UCSD-AML1 (cell line): Measurements from ENCODE around the gene SLC35A5.

ENCODE experiments used
- DNase-seq: peaks from one replicate; lab custom pipeline; 2025; ENCODE audit not compliant: unreplicated experiment; lab: John Stamatoyannopoulos, UW

Gene SLC35A5

GRCh38 chr3:112569265-112569664, 7.4 kb downstream of the SLC35A5 start:
- no peak for DNase-seq

- DNase-seq: no peak
Observed at GRCh38 chr3:112572701-112573100, 10.9 kb downstream of the SLC35A5 start.

GRCh38 chr3:112579232-112579631, 17.4 kb downstream of the SLC35A5 start:
- no peak for DNase-seq

- no peak for DNase-seq
Observed at GRCh38 chr3:112579697-112580096, 17.9 kb downstream of the SLC35A5 start.

- no peak for DNase-seq
Observed at GRCh38 chr3:112582244-112582874, 20.5 kb downstream of the SLC35A5 start.

- no peak for DNase-seq
Observed at GRCh38 chr3:112583105-112583504, 21.3 kb downstream of the SLC35A5 start.

- no peak for DNase-seq
Observed at GRCh38 chr3:112585782-112586181, 23.9 kb downstream of the SLC35A5 start.

GRCh38 chr3:112587336-112587735, 25.5 kb downstream of the SLC35A5 start:
- DNase-seq: no peak

- DNase-seq: no peak
Observed at GRCh38 chr3:112593258-112593657, 31.4 kb downstream of the SLC35A5 start.

- no peak for DNase-seq
Observed at GRCh38 chr3:112594856-112595255, 33.0 kb downstream of the SLC35A5 start.

- DNase-seq: no peak
Observed at GRCh38 chr3:112597945-112598344, 36.1 kb downstream of the SLC35A5 start.

- DNase-seq: no peak
Observed at GRCh38 chr3:112598731-112599130, 36.9 kb downstream of the SLC35A5 start.

GRCh38 chr3:112602217-112602838, 40.5 kb downstream of the SLC35A5 start:
- DNase-seq: no peak

GRCh38 chr3:112604536-112604935, 42.7 kb downstream of the SLC35A5 start:
- no peak for DNase-seq

GRCh38 chr3:112605285-112605684, 43.4 kb downstream of the SLC35A5 start:
- DNase-seq: no peak

- no peak for DNase-seq
Observed at GRCh38 chr3:112606098-112606497, 44.3 kb downstream of the SLC35A5 start.

GRCh38 chr3:112607863-112608262, 46.0 kb downstream of the SLC35A5 start:
- no peak for DNase-seq

- DNase-seq: no peak
Observed at GRCh38 chr3:112610121-112610520, 48.3 kb downstream of the SLC35A5 start.

- DNase-seq: no peak
Observed at GRCh38 chr3:112611752-112612515, 50.1 kb downstream of the SLC35A5 start.

GRCh38 chr3:112615989-112616731, 54.3 kb downstream of the SLC35A5 start:
- no peak for DNase-seq

- DNase-seq: no peak
Observed at GRCh38 chr3:112617285-112617684, 55.4 kb downstream of the SLC35A5 start.
